Panc1 (cell line): ENCODE results near the gene FCN1. TPM values are rescaled to one million over a fixed set of nuclear protein-coding genes. Genes with fewer than 3 reads are reported as not detected.

ENCODE experiments used
- ATAC-seq: fragments of 200-7000 bp; cut with Tn5 transposase; 2 replicates; pipeline ENCODE4 v1.9.1; 2020; ENCODE audit warnings: mild to moderate bottlenecking, moderate library complexity
- BruUV-seq: library from RNA; stranded (reverse); fragments of 400-500 nt; replicated peaks from 2 replicates; lab custom pipeline; 2021; lab: Mats Ljungman, UMichigan
- CTCF ChIA-PET: fragments of 300-600 bp; sonication (Branson Sonifier 250); formaldehyde crosslinking; loops from one replicate; lab custom pipeline; 2022; ENCODE audit warnings: antibody characterized with exemption; lab: Charles Lee
- POLR2A ChIA-PET: fragments of 300-600 bp; sonication (Branson Sonifier 250); formaldehyde crosslinking; loops from one replicate; lab custom pipeline; 2022; ENCODE audit warnings: antibody characterized with exemption; lab: Charles Lee
- DNase-seq: peaks from one replicate; pipeline ENCODE4 v3.0.0-alpha.2; 2010; ENCODE audit warnings: low read depth, low spot score
- H3K27ac ChIP-seq: 2 replicates; pipeline ENCODE4 v1.5.1; 2011; ENCODE audit warnings: mild to moderate bottlenecking, low read length, inconsistent platforms
- H3K27me3 ChIP-seq: fragments of 200-500 bp; sonication (Bioruptor generic); 2 replicates; pipeline ENCODE4 v1.6.0; 2014; ENCODE audit warnings: low read length, inconsistent platforms; ENCODE audit not compliant: control insufficient read depth, insufficient read depth
- H3K36me3 ChIP-seq: fragments of 200-500 bp; sonication (Bioruptor generic); 2 replicates; pipeline ENCODE4 v1.5.1; 2014; ENCODE audit warnings: inconsistent platforms, mild to moderate bottlenecking, low read length, moderate library complexity; ENCODE audit not compliant: control insufficient read depth, insufficient read depth
- H3K4me1 ChIP-seq: 2 replicates; pipeline ENCODE4 v1.5.1; 2011; ENCODE audit warnings: inconsistent platforms, mild to moderate bottlenecking, low read length, moderate library complexity; ENCODE audit not compliant: control insufficient read depth, insufficient read depth
- H3K4me3 ChIP-seq, 2 experiments: 2 replicates each; pipeline ENCODE4 v1.5.1; 2011 to 2012; ENCODE audit warnings: low read depth in 2 of 2, low read length in 2 of 2, mild to moderate bottlenecking in 2 of 2, inconsistent platforms in 1 of 2, moderate library complexity in 1 of 2
- H3K9me3 ChIP-seq: fragments of 200-500 bp; sonication (Bioruptor generic); 2 replicates; pipeline ENCODE4 v1.5.1; 2014; ENCODE audit warnings: low read depth, mild to moderate bottlenecking, inconsistent platforms, low read length, moderate library complexity; ENCODE audit not compliant: control insufficient read depth, insufficient read depth
- CTCF ChIP-seq: fragments of 450-650 bp; IDR thresholded peaks from 2 replicates; pipeline ENCODE4 v1.5.1; 2017; ENCODE audit warnings: mild to moderate bottlenecking
- POLR2AphosphoS5 ChIP-seq: IDR thresholded peaks from 2 replicates; pipeline ENCODE4 v1.6.1; 2012; ENCODE audit warnings: mild to moderate bottlenecking, low read depth, low read length, moderate library complexity
- REST ChIP-seq, 2 experiments: IDR thresholded peaks; 2 replicates each; pipeline ENCODE4 v1.6.1; 2011 to 2012; ENCODE audit warnings: low read depth in 2 of 2, control low read depth in 1 of 2, low read length in 1 of 2, mild to moderate bottlenecking in 1 of 2, moderate library complexity in 1 of 2; ENCODE audit not compliant: insufficient read depth in 1 of 2
- SIN3A ChIP-seq: IDR thresholded peaks from 2 replicates; pipeline ENCODE4 v1.6.1; 2012; ENCODE audit warnings: low read depth, mild to moderate bottlenecking, low read length, moderate library complexity, borderline replicate concordance; ENCODE audit not compliant: insufficient read depth
- TCF7L2 ChIP-seq: IDR thresholded peaks from 2 replicates; pipeline ENCODE4 v1.6.1; 2011; ENCODE audit warnings: mild to moderate bottlenecking, low read depth, low read length, inconsistent platforms
- in situ Hi-C: cut with HindIII; loops from 2 replicates; pipeline ENCODE4 v1.10.0; 2016; ENCODE audit warnings: low sequenced_read_pairs, low pct_unique_long_range_greater_than_20kb
- intact Hi-C: fragments of 100-400 bp; cut with micrococcal nuclease; formaldehyde crosslinking; loops from one replicate; pipeline ENCODE4 v1.10.0; 2022; ENCODE audit not compliant: unreplicated experiment
- total RNA-seq: library from RNA; stranded (reverse); gene quantifications from one replicate; pipeline ENCODE4 v1.2.1, GENCODE V29; 2021; ENCODE audit not compliant: unreplicated experiment

FCN1 gene
- total RNA-seq, 1 experiment from 2014 or later, result not detected

DNA sequence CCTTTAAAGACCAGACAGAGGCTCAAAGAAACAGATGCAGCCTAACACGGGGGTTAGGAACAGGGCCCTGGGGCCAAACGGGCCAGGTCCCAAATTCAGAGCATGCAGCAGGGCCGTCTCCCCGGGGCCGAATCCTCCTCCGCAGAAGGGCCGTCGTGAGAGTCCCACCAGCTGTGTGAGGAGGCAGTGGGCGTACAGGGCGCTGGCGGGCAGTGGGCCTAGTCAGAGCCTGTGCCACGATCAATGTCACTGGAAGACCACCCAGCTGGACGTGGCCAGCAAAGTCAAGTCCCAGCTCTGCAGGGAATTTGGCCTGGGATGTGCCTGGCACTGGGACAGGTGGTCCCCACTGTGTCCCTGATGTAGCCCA is 52.9 kb downstream of the FCN1 start:
- ChIA-PET CTCF (no interaction called here), POLR2A (no interaction called here)
- TF ChIP-seq TCF7L2, result no peak
- no peak for TF ChIP-seq POLR2AphosphoS5
- TF ChIP-seq SIN3A, result no peak
- TF ChIP-seq REST (IDR thresholded peaks at IDR 0.05; ENCODE audit: insufficient read depth in 1 of 2, low read depth in 2 of 2, low read length in 1 of 2), result no peak
- no peak for TF ChIP-seq CTCF
- Histone ChIP-seq H3K36me3 (no peaks in the 10 kb centered on the region), H3K9me3 (no peaks in the 10 kb centered on the region), H3K27ac (no peak overlapping the region), H3K4me3 (no peak overlapping the region), H3K27me3 (no peaks in the 10 kb centered on the region), H3K4me1 (no peaks in the 10 kb centered on the region)
- ATAC-seq, result no peak
- DNase-seq, result no peak
- no TSS peak for BruUV-seq
- in situ Hi-C loops (no loop called here), intact Hi-C loops (no loop called here)

DNA sequence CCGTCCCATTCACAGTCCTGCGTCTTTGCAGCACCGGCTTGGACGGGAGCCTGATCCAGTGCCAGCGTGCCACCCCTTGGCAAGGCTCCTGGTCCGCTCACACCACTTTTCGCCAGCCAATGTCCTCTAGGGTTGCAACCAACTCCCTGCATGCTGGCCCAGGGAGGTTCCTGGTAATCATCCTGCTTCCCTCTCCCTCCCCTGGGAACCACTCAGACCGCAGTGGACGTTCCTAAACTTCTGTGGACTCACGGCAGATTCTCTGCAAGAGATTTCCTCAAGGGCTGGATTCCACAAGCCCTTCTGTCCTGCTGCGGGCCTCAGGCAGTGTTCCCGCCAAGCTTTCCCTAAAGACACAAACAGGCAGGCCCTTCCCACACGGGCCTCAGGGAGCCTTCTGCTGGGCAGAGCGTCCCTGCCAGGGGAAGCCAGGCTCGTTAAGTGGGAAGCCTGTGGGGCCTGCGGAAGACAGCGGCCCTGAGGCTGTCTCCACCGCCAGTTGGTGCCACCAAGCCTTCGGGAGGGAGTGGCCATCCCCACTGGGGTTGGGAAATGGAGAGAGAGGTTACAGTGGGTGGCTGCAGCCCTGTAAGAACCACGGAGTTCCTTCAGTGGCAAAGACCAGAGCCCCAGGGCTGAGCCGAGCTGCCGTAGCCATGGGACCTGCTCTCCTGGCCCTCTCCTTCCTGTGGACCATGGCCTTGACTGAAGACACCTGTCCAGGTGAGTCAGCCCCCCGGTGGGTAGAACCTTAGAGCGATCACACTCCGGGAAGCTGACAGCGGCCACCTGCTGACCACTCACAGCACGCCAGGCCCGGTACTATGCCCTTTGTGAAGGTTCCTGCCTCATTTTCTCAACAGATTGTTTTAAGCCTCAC is 53.5 kb downstream of the FCN1 start:
- ATAC-seq, result no peak
- H3K4me3 ChIP-seq, result no peak overlapping the region
- no peaks in the 10 kb centered on the region for H3K27me3 ChIP-seq
- no TSS peak for BruUV-seq
- POLR2A ChIA-PET, result no interaction called here
- H3K4me1 ChIP-seq, result no peaks in the 10 kb centered on the region
- no peaks in the 10 kb centered on the region for H3K36me3 ChIP-seq
- intact Hi-C loops (no loop called here), in situ Hi-C loops (no loop called here)
- CTCF ChIA-PET, result no interaction called here
- DNase-seq, result no peak
- H3K27ac ChIP-seq, result no peak overlapping the region
- H3K9me3 ChIP-seq, result no peaks in the 10 kb centered on the region
- TF ChIP-seq POLR2AphosphoS5 (no peak), CTCF (no peak), SIN3A (no peak), REST (IDR thresholded peaks at IDR 0.05; ENCODE audit: insufficient read depth in 1 of 2, low read depth in 2 of 2, low read length in 1 of 2) (no peak), TCF7L2 (no peak)
